Measurements from ENCODE around the gene WDR1. TPM values are rescaled to one million over a fixed set of nuclear protein-coding genes. Genes with fewer than 3 reads are reported as not detected.
A peak's percentile ranks its signal among the peaks of the same experiment; 100 is the strongest.
"Not testable (repeated sequence)": the region's sequence is repeated elsewhere in the genome, so short reads cannot be mapped to it uniquely, and the experiment has no call there.

Gene WDR1
- total and polyA plus RNA-seq, 4 donors, result 85.8 to 148 (median 135) TPM

DNA sequence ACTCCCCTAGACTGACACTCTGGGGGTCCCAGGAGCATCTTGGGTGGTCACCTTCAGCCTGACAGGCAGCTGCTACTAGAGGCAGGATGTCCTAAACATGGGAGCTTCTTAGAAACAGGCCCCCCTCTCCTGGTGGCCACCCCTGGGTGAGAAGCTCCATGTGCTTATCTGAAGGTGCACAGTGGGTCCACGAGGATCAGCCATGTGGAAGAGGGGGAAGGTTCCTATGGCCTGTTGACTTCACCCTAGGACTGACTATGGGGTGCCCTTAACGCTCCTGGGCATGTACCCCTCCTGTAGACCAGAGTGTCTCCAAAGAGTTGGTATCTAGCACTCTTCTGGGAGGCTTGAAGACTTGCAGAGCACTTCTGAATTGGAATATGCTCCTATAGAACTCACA is 22.9 kb upstream of the WDR1 start:
- DNase-seq (ENCODE audit: low read depth in 4 of 6, low spot score in 6 of 6), result no peak
- Histone ChIP-seq H3K27me3 (ENCODE audit: control insufficient read depth, insufficient read depth, low read length) (no peaks in the 10 kb centered on the region), H3K27ac (ENCODE audit: low read depth, low read length) (no peak overlapping the region), H3K4me3 (ENCODE audit: low read depth, low read length) (no peak overlapping the region), H3K36me3 (ENCODE audit: control insufficient read depth, insufficient read depth, low read length) (no peaks in the 10 kb centered on the region), H3K9me3 (ENCODE audit: control insufficient read depth, insufficient read depth, low read length) (no peaks in the 10 kb centered on the region), H3K4me1 (ENCODE audit: control insufficient read depth, insufficient read depth, low read length) (no peaks in the 10 kb centered on the region)
- 88% methylated on average over 2 of the region's 2 CpGs for WGBS (ENCODE audit: insufficient coverage)

DNA sequence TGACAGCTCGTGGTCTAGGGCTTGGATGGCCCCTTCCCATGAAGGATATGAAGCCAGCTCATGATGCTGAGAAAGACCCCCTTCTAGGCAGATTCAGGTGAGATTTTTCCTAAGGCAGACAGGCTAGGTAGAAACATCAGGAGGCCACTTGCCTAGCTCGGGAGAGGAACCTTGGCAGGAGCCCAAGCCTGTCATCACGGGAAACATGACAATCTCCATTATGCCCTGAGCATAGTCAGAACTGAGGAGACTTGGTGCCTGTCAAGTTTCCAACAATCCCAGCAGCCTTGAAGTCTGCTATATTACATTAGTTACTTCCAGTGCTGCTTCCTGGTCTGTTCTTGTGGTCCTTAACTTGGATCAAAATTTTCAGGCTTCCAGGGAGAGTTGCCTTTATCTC is 18.7 kb upstream of the WDR1 start:
- Histone ChIP-seq H3K4me1 (ENCODE audit: control insufficient read depth, insufficient read depth, low read length) (no peaks in the 10 kb centered on the region), H3K9me3 (ENCODE audit: control insufficient read depth, insufficient read depth, low read length) (no peaks in the 10 kb centered on the region), H3K4me3 (ENCODE audit: low read depth, low read length) (no peak overlapping the region), H3K36me3 (ENCODE audit: control insufficient read depth, insufficient read depth, low read length) (no peaks in the 10 kb centered on the region), H3K27me3 (ENCODE audit: control insufficient read depth, insufficient read depth, low read length) (no peaks in the 10 kb centered on the region), H3K27ac (ENCODE audit: low read depth, low read length) (no peak overlapping the region)
- WGBS (ENCODE audit: insufficient coverage), result 82% methylated on average over 2 of the region's 3 CpGs
- DNase-seq (ENCODE audit: low read depth in 4 of 6, low spot score in 6 of 6), result no peak

DNA sequence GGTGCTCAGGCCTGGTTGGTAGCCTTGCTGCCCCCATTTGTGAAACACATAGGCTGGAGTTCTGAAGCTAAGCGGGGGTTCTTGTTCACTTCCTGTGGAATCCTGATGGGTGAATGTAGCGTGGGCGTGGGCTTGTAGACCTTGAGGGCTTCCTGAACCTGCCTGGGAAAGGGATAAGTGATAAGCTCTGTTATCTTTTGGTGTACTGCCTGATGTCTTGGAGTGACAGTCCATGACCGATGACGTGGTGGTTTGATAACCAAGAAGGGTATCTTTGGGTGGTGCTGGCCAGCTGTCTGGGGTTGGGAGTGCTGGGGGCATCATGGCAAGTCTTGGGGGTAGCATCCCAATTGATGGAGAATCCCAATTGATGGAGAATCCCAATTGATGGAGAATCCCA is 17.5 kb upstream of the WDR1 start:
- no peaks in the 10 kb centered on the region for H3K27me3 ChIP-seq (ENCODE audit: control insufficient read depth, insufficient read depth, low read length)
- H3K4me1 ChIP-seq (ENCODE audit: control insufficient read depth, insufficient read depth, low read length), result no peaks in the 10 kb centered on the region
- H3K9me3 ChIP-seq (ENCODE audit: control insufficient read depth, insufficient read depth, low read length), result no peaks in the 10 kb centered on the region
- H3K36me3 ChIP-seq (ENCODE audit: control insufficient read depth, insufficient read depth, low read length), result no peaks in the 10 kb centered on the region
- no peak for DNase-seq (ENCODE audit: low read depth in 4 of 6, low spot score in 6 of 6)
- WGBS (ENCODE audit: insufficient coverage), result 90% methylated on average over 5 of the region's 5 CpGs
- no peak overlapping the region for H3K4me3 ChIP-seq (ENCODE audit: low read depth, low read length)
- H3K27ac ChIP-seq (ENCODE audit: low read depth, low read length), result no peak overlapping the region

DNA sequence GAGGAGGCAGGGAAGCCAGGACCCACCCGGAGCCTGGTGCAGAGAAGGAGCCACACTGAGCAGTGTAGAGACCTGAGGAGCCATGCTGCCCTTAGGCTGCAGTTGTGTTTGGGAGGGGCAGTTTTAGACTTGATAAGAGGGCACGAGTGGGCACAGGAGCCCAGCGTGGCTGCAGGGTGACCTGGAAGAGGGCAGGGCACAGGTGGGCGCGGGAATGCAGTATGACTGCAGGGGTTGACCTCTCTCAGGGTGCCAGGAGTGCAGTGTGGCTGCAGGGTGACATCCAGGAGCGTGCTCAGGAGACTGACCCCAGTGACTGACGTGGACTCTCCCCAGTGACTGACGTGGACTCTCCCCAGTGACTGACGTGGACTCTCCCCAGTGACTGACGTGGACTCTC is 14.6 kb upstream of the WDR1 start:
- 85% methylated on average over 9 of the region's 10 CpGs for WGBS (ENCODE audit: insufficient coverage)
- Histone ChIP-seq H3K4me3 (ENCODE audit: low read depth, low read length) (no peak overlapping the region), H3K4me1 (ENCODE audit: control insufficient read depth, insufficient read depth, low read length) (no peaks in the 10 kb centered on the region), H3K27ac (ENCODE audit: low read depth, low read length) (no peak overlapping the region), H3K27me3 (ENCODE audit: control insufficient read depth, insufficient read depth, low read length) (no peaks in the 10 kb centered on the region), H3K9me3 (ENCODE audit: control insufficient read depth, insufficient read depth, low read length) (no peaks in the 10 kb centered on the region), H3K36me3 (ENCODE audit: control insufficient read depth, insufficient read depth, low read length) (no peaks in the 10 kb centered on the region)
- no peak for DNase-seq (ENCODE audit: low read depth in 4 of 6, low spot score in 6 of 6)

DNA sequence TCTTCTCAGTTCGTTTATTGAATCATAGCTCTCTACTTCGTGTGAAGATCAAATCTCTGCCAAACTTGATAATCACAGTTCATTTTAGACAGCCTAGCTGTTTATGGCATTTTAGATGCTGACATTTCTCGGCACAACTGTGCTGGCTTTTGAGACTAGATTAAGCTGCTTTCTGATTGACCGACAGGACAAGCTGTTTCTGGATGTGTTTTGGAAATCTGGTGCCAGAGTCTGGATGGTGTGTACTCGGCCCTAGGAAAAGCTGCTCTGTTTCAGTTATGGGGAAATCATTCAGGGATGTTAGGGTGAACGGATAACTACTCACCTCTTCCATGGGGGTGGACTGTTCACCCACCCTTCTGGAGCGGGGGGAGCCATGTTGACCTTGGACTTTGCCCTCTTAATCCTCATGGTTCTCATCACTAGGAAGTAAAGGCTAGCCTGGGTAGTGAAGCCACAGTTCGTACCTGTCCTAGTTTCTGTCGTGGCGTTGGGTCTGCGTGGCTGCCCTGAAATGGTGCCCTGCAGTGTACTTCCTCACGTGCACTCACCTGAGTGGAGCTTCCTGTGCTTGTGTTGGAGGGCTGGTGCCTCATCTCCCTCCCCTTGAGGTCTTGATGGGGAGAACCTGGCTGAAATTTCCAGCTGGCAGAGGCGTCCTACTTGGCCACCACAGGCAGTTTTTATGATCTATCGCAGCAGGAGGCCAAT is 13.7 kb upstream of the WDR1 start:
- WGBS (ENCODE audit: insufficient coverage), result 89% methylated on average over 12 of the region's 14 CpGs
- no peak overlapping the region for H3K4me3 ChIP-seq (ENCODE audit: low read depth, low read length)
- peak in 1 of 6 donors; percentile 63 for DNase-seq (ENCODE audit: low read depth in 4 of 6, low spot score in 6 of 6)
- H3K9me3 ChIP-seq (ENCODE audit: control insufficient read depth, insufficient read depth, low read length), result no peaks in the 10 kb centered on the region
- no peak overlapping the region for H3K27ac ChIP-seq (ENCODE audit: low read depth, low read length)
- no peaks in the 10 kb centered on the region for H3K4me1 ChIP-seq (ENCODE audit: control insufficient read depth, insufficient read depth, low read length)
- H3K36me3 ChIP-seq (ENCODE audit: control insufficient read depth, insufficient read depth, low read length), result no peaks in the 10 kb centered on the region
- H3K27me3 ChIP-seq (ENCODE audit: control insufficient read depth, insufficient read depth, low read length), result no peaks in the 10 kb centered on the region

DNA sequence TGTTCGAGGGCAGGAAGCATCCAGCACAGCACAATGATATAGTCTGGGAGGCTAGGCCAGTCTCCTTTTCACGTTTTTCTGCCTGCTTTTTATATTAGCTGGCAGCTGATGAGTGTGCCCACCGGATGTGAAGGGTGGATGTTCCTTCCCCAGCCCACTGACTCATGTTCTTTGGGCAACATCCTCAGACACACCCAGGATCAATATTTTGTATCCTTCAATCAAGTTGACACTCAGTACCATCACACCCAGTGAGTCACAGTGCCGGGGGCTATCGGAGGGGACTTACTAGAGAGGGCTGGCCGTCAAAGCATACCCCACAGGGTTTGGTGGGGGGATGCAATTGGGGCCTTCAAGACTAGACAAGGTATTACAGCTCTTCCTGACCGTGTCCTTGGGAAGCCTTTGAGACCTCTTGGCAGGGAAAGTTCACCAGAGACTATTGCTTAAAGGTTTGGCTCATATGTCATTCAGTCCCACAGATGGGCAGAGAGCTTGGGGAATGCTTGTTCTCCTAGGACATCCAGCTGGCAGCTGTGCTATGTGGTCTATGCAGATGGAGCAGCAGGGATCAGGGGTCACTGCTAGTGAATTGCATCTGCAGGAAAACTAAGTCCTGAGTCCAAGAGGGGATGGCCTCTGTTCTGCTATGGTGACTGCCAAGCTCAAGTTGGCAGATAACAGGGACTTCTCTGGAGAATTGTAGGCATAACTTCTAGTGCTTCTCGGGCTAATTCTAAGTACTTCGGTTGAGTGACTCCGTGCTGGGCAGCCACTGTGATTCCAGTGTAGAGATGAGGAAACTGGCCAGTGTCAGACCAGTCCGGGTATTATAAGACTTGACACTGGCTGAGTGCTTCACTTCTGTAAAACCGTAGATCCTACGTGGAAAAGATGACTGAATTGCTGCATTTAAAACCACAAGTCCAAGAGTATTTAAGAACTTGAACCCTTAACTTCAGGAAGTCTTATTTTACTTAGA is 12.9 kb upstream of the WDR1 start:
- no peak for DNase-seq (ENCODE audit: low read depth in 4 of 6, low spot score in 6 of 6)
- no peaks in the 10 kb centered on the region for H3K9me3 ChIP-seq (ENCODE audit: control insufficient read depth, insufficient read depth, low read length)
- H3K27me3 ChIP-seq (ENCODE audit: control insufficient read depth, insufficient read depth, low read length), result no peaks in the 10 kb centered on the region
- H3K4me3 ChIP-seq (ENCODE audit: low read depth, low read length), result no peak overlapping the region
- no peaks in the 10 kb centered on the region for H3K36me3 ChIP-seq (ENCODE audit: control insufficient read depth, insufficient read depth, low read length)
- 95% methylated on average over 10 of the region's 13 CpGs for WGBS (ENCODE audit: insufficient coverage)
- H3K27ac ChIP-seq (ENCODE audit: low read depth, low read length), result no peak overlapping the region
- H3K4me1 ChIP-seq (ENCODE audit: control insufficient read depth, insufficient read depth, low read length), result no peaks in the 10 kb centered on the region

DNA sequence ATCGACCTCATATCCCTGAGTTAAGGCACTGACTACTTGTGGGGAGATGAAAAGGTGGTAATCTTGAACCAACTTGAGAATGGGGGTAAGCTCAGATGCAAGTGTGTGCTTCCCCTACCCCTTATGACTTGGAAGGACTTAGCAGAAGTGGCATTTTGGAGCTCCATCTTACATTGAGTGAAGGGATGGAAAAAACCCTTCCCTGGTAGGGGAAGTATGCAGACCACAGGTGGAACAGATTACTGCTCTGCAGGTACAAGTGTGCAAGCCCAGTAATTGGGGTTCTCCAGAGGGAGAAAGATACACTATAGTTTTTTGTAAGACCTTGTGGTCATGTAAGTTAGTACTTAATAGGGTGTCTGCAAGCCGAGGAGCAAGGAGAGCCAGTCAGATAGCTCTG is 12.2 kb upstream of the WDR1 start:
- no peaks in the 10 kb centered on the region for H3K9me3 ChIP-seq (ENCODE audit: control insufficient read depth, insufficient read depth, low read length)
- H3K4me3 ChIP-seq (ENCODE audit: low read depth, low read length), result no peak overlapping the region
- no peaks in the 10 kb centered on the region for H3K36me3 ChIP-seq (ENCODE audit: control insufficient read depth, insufficient read depth, low read length)
- H3K27ac ChIP-seq (ENCODE audit: low read depth, low read length), result no peak overlapping the region
- 87% methylated on average over 1 of the region's 2 CpGs for WGBS (ENCODE audit: insufficient coverage)
- H3K4me1 ChIP-seq (ENCODE audit: control insufficient read depth, insufficient read depth, low read length), result peaks cover 4% of the 10 kb centered on the region
- no peak for DNase-seq (ENCODE audit: low read depth in 4 of 6, low spot score in 6 of 6)
- no peaks in the 10 kb centered on the region for H3K27me3 ChIP-seq (ENCODE audit: control insufficient read depth, insufficient read depth, low read length)

DNA sequence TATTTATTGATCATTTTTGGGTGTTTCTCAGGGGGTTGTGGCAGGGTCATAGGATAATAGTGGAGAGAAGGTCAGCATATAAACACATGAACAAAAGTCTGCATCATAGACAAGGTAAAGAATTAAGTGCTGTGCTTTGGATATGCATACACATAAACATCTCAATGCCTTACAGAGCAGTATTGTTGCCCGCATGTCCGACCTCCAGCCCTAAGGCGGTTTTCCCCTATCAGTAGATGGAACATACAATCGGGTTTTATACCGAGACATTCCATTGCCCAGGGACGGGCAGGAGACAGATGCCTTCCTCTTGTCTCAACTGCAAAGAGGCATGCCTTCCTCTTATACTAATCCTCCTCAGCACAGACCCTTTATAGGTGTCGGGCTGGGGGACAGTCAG is 10.9 kb upstream of the WDR1 start:
- not testable (repeated sequence) for DNase-seq (ENCODE audit: low read depth in 4 of 6, low spot score in 6 of 6); H3K27me3 ChIP-seq (ENCODE audit: control insufficient read depth, insufficient read depth, low read length); H3K27ac ChIP-seq (ENCODE audit: low read depth, low read length); H3K36me3 ChIP-seq (ENCODE audit: control insufficient read depth, insufficient read depth, low read length); H3K9me3 ChIP-seq (ENCODE audit: control insufficient read depth, insufficient read depth, low read length); H3K4me3 ChIP-seq (ENCODE audit: low read depth, low read length)
- H3K4me1 ChIP-seq (ENCODE audit: control insufficient read depth, insufficient read depth, low read length), result peaks cover 15% of the 10 kb centered on the region
- WGBS (ENCODE audit: insufficient coverage), result 100% methylated on average over 2 of the region's 7 CpGs

DNA sequence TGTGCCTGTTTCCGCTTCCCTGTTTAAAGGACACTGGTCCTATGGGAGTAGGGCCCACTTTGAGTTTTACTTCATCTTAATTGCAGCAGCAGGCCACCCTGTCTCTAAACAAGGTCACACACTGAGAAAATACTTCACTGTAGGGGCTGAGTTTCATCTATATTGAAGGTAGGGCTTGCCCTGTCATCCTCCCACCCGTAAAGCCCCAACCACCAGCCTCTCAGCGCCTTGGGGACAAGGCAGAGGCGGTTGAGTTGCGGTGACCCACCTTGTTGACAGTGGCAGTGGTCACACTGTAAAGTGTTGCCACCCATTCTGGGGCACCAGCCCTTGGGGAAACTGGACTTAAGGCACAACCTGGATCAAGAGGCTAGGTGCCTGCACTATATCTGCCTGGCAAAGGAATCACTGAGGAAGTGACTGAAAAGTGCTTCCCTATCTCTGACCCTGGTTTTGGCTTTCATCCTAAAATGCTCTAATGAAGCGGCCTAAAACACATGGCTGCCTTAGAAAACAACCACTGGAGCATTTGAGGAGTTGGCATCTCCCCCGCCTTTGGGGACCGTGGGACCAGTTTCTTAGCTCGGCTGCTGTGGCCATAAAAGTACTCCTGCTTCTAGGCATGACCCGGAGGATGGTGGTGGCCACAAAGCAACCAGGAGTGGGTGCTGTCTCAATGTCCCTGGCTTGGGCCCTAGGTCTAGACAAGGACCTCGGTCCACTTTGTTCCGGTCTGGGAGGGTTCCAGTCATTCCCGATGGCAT is 7.8 kb upstream of the WDR1 start:
- DNase-seq (ENCODE audit: low read depth in 4 of 6, low spot score in 6 of 6), result no peak
- no peak overlapping the region for H3K4me3 ChIP-seq (ENCODE audit: low read depth, low read length)
- 83% methylated on average over 10 of the region's 13 CpGs for WGBS (ENCODE audit: insufficient coverage)
- no peak overlapping the region for H3K27ac ChIP-seq (ENCODE audit: low read depth, low read length)
- H3K4me1 ChIP-seq (ENCODE audit: control insufficient read depth, insufficient read depth, low read length), result peaks cover 15% of the 10 kb centered on the region
- H3K36me3 ChIP-seq (ENCODE audit: control insufficient read depth, insufficient read depth, low read length), result no peaks in the 10 kb centered on the region
- no peaks in the 10 kb centered on the region for H3K27me3 ChIP-seq (ENCODE audit: control insufficient read depth, insufficient read depth, low read length)
- no peaks in the 10 kb centered on the region for H3K9me3 ChIP-seq (ENCODE audit: control insufficient read depth, insufficient read depth, low read length)
